AG04450 (cell line): Measurements from ENCODE around the gene NOC4L. TPM values are rescaled to one million over a fixed set of nuclear protein-coding genes. Genes with fewer than 3 reads are reported as not detected.
"Not testable (repeated sequence)": the region's sequence is repeated elsewhere in the genome, so short reads cannot be mapped to it uniquely, and the experiment has no call there.

Source experiments
- CTCF ChIA-PET: fragments of 300-600, 350-600 bp; formaldehyde crosslinking; extraction: SDS; loops from one replicate; lab custom pipeline; 2022; ENCODE audit warnings: antibody characterized with exemption, inconsistent platforms; lab: Charles Lee
- POLR2A ChIA-PET: fragments of 350-600 bp; formaldehyde crosslinking; extraction: SDS; loops from one replicate; lab custom pipeline; 2021; ENCODE audit warnings: antibody characterized with exemption, inconsistent platforms; lab: Yijun Ruan, JAX
- DNase-seq: peaks from one replicate; pipeline ENCODE4 v3.0.0-alpha.2; 2011; ENCODE audit warnings: low read depth, low spot score
- H3K27ac ChIP-seq: one replicate; pipeline ENCODE4 v1.5.1; 2012; ENCODE audit warnings: low read depth, low read length, control low read depth
- H3K27me3 ChIP-seq: one replicate; pipeline ENCODE4 v1.6.0; 2012; ENCODE audit warnings: low read length; ENCODE audit not compliant: control insufficient read depth, insufficient read depth
- H3K4me3 ChIP-seq: 2 replicates; pipeline ENCODE4 v1.5.1; 2011; ENCODE audit warnings: mild to moderate bottlenecking, low read depth, low read length, control low read depth
- H3K9me3 ChIP-seq: 2 replicates; pipeline ENCODE4 v1.5.1; 2012; ENCODE audit warnings: low read length; ENCODE audit not compliant: control insufficient read depth, insufficient read depth
- CTCF ChIP-seq: IDR thresholded peaks from 2 replicates; pipeline ENCODE4 v1.5.1; 2011; ENCODE audit warnings: low read depth, low read length, control low read depth, inconsistent platforms
- polyA plus RNA-seq: library from polyadenylated mRNA; depleted of rRNA; stranded (reverse); fragments of >200 nt; gene quantifications from 2 replicates; pipeline ENCODE4 v1.2.3, GENCODE V29; 2011

NOC4L gene
- polyA plus RNA-seq, 1 experiment: 2.9 TPM

- H3K27ac ChIP-seq: no peak overlapping the region
- no peak overlapping the region for H3K4me3 ChIP-seq
- peaks cover 11% of the 10 kb centered on the region; the same call in 1 of the 2 replicates for H3K9me3 ChIP-seq
- TF ChIP-seq CTCF: no peak
- DNase-seq: no peak
- ChIA-PET POLR2A (no interaction called here), CTCF (interaction anchor here (0.7 kb wide), 1 partner anchor 9 kb away, joined by 4 read pairs; no protein-coding TSS in a partner anchor)
- H3K27me3 ChIP-seq: no peaks in the 10 kb centered on the region
Measured at GRCh38 chr12:132133952-132134652, 10.2 kb upstream of the NOC4L start.

- POLR2A ChIA-PET, H3K27ac ChIP-seq, DNase-seq, CTCF ChIA-PET, H3K4me3 ChIP-seq, H3K27me3 ChIP-seq: not testable (repeated sequence)
- H3K9me3 ChIP-seq: peaks cover 11% of the 10 kb centered on the region; the same call in 1 of the 2 replicates
Measured at GRCh38 chr12:132134653-132135183, 9.5 kb upstream of the NOC4L start.

- POLR2A ChIA-PET, H3K27ac ChIP-seq, H3K27me3 ChIP-seq, H3K9me3 ChIP-seq, CTCF ChIA-PET, DNase-seq, H3K4me3 ChIP-seq: not testable (repeated sequence)
Measured at GRCh38 chr12:132136226-132136625, 8.0 kb upstream of the NOC4L start.

GRCh38 chr12:132137483-132138125 lies 6.7 kb upstream of the NOC4L start:
- ChIA-PET CTCF (no interaction called here), POLR2A (no interaction called here)
- no peak for TF ChIP-seq CTCF
- Histone ChIP-seq H3K9me3 (peaks cover 10% of the 10 kb centered on the region; the same call in 1 of the 2 replicates), H3K27me3 (no peaks in the 10 kb centered on the region), H3K4me3 (no peak overlapping the region), H3K27ac (no peak overlapping the region)
- no peak for DNase-seq

- Histone ChIP-seq H3K4me3 (no peak overlapping the region), H3K27ac (no peak overlapping the region), H3K9me3 (peaks cover 3% of the 10 kb centered on the region; the same call in 1 of the 2 replicates), H3K27me3 (no peaks in the 10 kb centered on the region)
- DNase-seq: no peak
- POLR2A ChIA-PET: no interaction called here
- CTCF ChIA-PET: interaction anchor here (0.8 kb wide), 1 partner anchor 15 kb away, joined by 3 read pairs; no protein-coding TSS in a partner anchor
- no peak for TF ChIP-seq CTCF
Measured at GRCh38 chr12:132138941-132139871, 5.1 kb upstream of the NOC4L start.
